Stomach (tissue), 9 donors: ENCODE measurements around the gene FGFR2. TPM values are rescaled to one million over a fixed set of nuclear protein-coding genes. Genes with fewer than 3 reads are reported as not detected.

ENCODE experiments used
- DNase-seq, 2 donors: peaks; one replicate each; pipeline versions ENCODE4 v3.0.0 to v3.0.0-alpha.2; 2013 to 2019
- H3K27ac ChIP-seq, 5 donors: fragments of 200-600 bp in 4 of 5; sonication (generic) in 4 of 5; one replicate each; pipeline ENCODE4 v1.5.1; 2013 to 2019; ENCODE audit warnings: mild to moderate bottlenecking in 1 of 5, moderate library complexity in 1 of 5
- H3K27me3 ChIP-seq, 3 donors: fragments of 200-600 bp; sonication (generic); one replicate each; pipeline ENCODE4 v1.5.1; 2017 to 2019; ENCODE audit warnings: mixed run types in 1 of 3
- H3K36me3 ChIP-seq, 4 donors: fragments of 200-600 bp; sonication (generic); 1 replicate in 3 of 4; 2 replicates in 1 of 4; pipeline ENCODE4 v1.5.1; 2016 to 2019
- H3K4me1 ChIP-seq, 4 donors: fragments of 200-600 bp; sonication (generic); one replicate each; pipeline ENCODE4 v1.5.1; 2016 to 2019
- H3K4me3 ChIP-seq, 4 donors: fragments of 200-600 bp; sonication (generic) in 3 of 4; one replicate each; pipeline ENCODE4 v1.5.1; 2016 to 2019; ENCODE audit warnings: mild to moderate bottlenecking in 1 of 4
- H3K9me3 ChIP-seq, 4 donors: fragments of 200-600 bp; sonication (generic); one replicate each; pipeline ENCODE4 v1.5.1; 2016 to 2019
- CTCF ChIP-seq, 7 experiments: fragments of 450-650 bp in 4 of 7; fragments of 200-600 bp in 3 of 7; sonication (generic) in 3 of 7; IDR thresholded peaks; one replicate each; pipeline ENCODE4 v1.5.1; 2016 to 2019; ENCODE audit warnings: antibody characterized with exemption in 7 of 7, control low read depth in 2 of 7, mild to moderate bottlenecking in 1 of 7
- EP300 ChIP-seq: sonication (generic); formaldehyde crosslinking; IDR thresholded peaks from one replicate; pipeline ENCODE4 v1.6.1; 2017; ENCODE audit warnings: antibody characterized with exemption
- POLR2A ChIP-seq, 4 donors: fragments of 450-650 bp; IDR thresholded peaks; one replicate each; pipeline ENCODE4 v1.6.1; 2016; ENCODE audit warnings: antibody characterized with exemption in 4 of 4, control low read depth in 2 of 4, mild to moderate bottlenecking in 1 of 4, moderate library complexity in 1 of 4
- POLR2AphosphoS5 ChIP-seq, 3 donors: sonication (generic); formaldehyde crosslinking; IDR thresholded peaks; one replicate each; pipeline ENCODE4 v1.6.1; 2016; ENCODE audit warnings: antibody characterized with exemption in 3 of 3
- WGBS, 5 donors: extraction: QIAGEN DNeasy Blood & Tissue Kit in 3 of 5; methylation state at CpG; one replicate each; pipeline versions ENCODE4 v1.1.5 to v1.1.7; 2013 to 2018; 5-methylcytosine and 5-hydroxymethylcytosine counted together
- intact Hi-C: fragments of 100-400 bp; cut with DNase I; formaldehyde crosslinking; loops from one replicate; pipeline ENCODE4 v1.15.1; 2023; ENCODE audit warnings: low total_unique reads
- polyA plus RNA-seq, 3 donors: library from polyadenylated mRNA; stranded (reverse); fragments of 200-250 nt; gene quantifications; one replicate each; pipeline ENCODE4 v1.2.3, GENCODE V29; 2013
- total RNA-seq, 5 donors: library from RNA; depleted of rRNA; stranded (reverse); fragments of >200 nt; gene quantifications; one replicate each; pipeline versions ENCODE4 v1.1.0 to v1.2.3, GENCODE V29; 2014 to 2016
- donor health status: healthy with polysubstance abuse.
- donor health status: Bipolar disorder and iron deficiency.
- donor health status: healthy.

Gene FGFR2
- total and polyA plus RNA-seq, 8 donors, result 3.9 to 170 (median 18.1) TPM

- no peaks in the 10 kb centered on the region for H3K9me3 ChIP-seq
- WGBS, 5 donors, result 83 to 89% (median 86%) methylated on average over 4 of the region's 4 CpGs
- H3K36me3 ChIP-seq, result peaks cover 0 to 26% (median 25%) of the 10 kb centered on the region in 4 donors
- H3K4me3 ChIP-seq, result no peak overlapping the region
- TF ChIP-seq POLR2A (IDR thresholded peaks at IDR 0.05), result no peak
- no peak for TF ChIP-seq CTCF (IDR thresholded peaks at IDR 0.05)
- no peak for TF ChIP-seq EP300
- no peak for TF ChIP-seq POLR2AphosphoS5 (IDR thresholded peaks at IDR 0.05)
- DNase-seq, result no peak
- peaks cover 0 to 32% (median 9%) of the 10 kb centered on the region in 4 donors for H3K4me1 ChIP-seq
- intact Hi-C loops, result no loop called here
- H3K27me3 ChIP-seq, result no peaks in the 10 kb centered on the region
- peak overlapping the region in 1 of 5 donors; percentile 17 for H3K27ac ChIP-seq
Measured at GRCh38 chr10:121552746-121553145, 45.5 kb downstream of the FGFR2 start.

- H3K27me3 ChIP-seq, result no peaks in the 10 kb centered on the region
- peaks cover 0 to 24% (median 9%) of the 10 kb centered on the region in 4 donors for H3K4me1 ChIP-seq
- 92 to 97% (median 95%) methylated on average over 10 of the region's 10 CpGs for WGBS, 5 donors
- TF ChIP-seq CTCF (IDR thresholded peaks at IDR 0.05) (no peak), POLR2AphosphoS5 (IDR thresholded peaks at IDR 0.05) (no peak), POLR2A (IDR thresholded peaks at IDR 0.05) (no peak), EP300 (no peak)
- H3K9me3 ChIP-seq, result no peaks in the 10 kb centered on the region
- no peak overlapping the region for H3K27ac ChIP-seq
- intact Hi-C loops, result no loop called here
- H3K36me3 ChIP-seq, result peaks cover 0 to 26% (median 25%) of the 10 kb centered on the region in 4 donors
- no peak for DNase-seq
- H3K4me3 ChIP-seq, result no peak overlapping the region
Measured at GRCh38 chr10:121551210-121551885, 46.9 kb downstream of the FGFR2 start.

- Histone ChIP-seq H3K9me3 (no peaks in the 10 kb centered on the region), H3K27me3 (no peaks in the 10 kb centered on the region), H3K36me3 (peaks cover 0 to 10% (median 7%) of the 10 kb centered on the region in 4 donors), H3K4me1 (peaks cover 0 to 16% (median 14%) of the 10 kb centered on the region in 4 donors), H3K27ac (no peak overlapping the region), H3K4me3 (no peak overlapping the region)
- 93 to 97% (median 96%) methylated on average over 5 of the region's 5 CpGs for WGBS, 5 donors
- TF ChIP-seq EP300 (no peak), POLR2AphosphoS5 (IDR thresholded peaks at IDR 0.05) (no peak), POLR2A (IDR thresholded peaks at IDR 0.05) (no peak), CTCF (IDR thresholded peaks at IDR 0.05) (no peak)
- intact Hi-C loops, result no loop called here
- DNase-seq, result no peak
Measured at GRCh38 chr10:121544301-121544869, 53.9 kb downstream of the FGFR2 start.

- no peak for DNase-seq
- intact Hi-C loops, result no loop called here
- WGBS, 5 donors, result 58 to 70% (median 68%) methylated on average over 5 to 7 of the region's 7 CpGs
Measured at GRCh38 chr10:121543545-121543944, 54.7 kb downstream of the FGFR2 start.

More at GRCh38 chr10:121543545-121543944, 54.7 kb downstream of the FGFR2 start:
- Histone ChIP-seq H3K4me3 (no peak overlapping the region), H3K9me3 (no peaks in the 10 kb centered on the region), H3K4me1 (peaks cover 0 to 16% (median 14%) of the 10 kb centered on the region in 4 donors), H3K27me3 (no peaks in the 10 kb centered on the region), H3K27ac (no peak overlapping the region), H3K36me3 (peaks cover 0 to 3% (median under 1%) of the 10 kb centered on the region in 4 donors)
- TF ChIP-seq EP300 (no peak), CTCF (IDR thresholded peaks at IDR 0.05) (no peak), POLR2AphosphoS5 (IDR thresholded peaks at IDR 0.05) (no peak), POLR2A (IDR thresholded peaks at IDR 0.05) (no peak)
